Keratinocyte (primary cell): ENCODE results near the gene ZNF586.
A peak's percentile ranks its signal among the peaks of the same experiment; 100 is the strongest.

Source experiments
- CTCF ChIP-seq, 3 experiments: IDR thresholded peaks in 1 of 3; conservative IDR thresholded peaks in 1 of 3; optimal IDR thresholded peaks in 1 of 3; 2 replicates in 2 of 3; 3 replicates in 1 of 3; pipeline versions ENCODE3 to v1.5.1; 2011; ENCODE audit warnings: low read length in 3 of 3, mild to moderate bottlenecking in 3 of 3, moderate library complexity in 2 of 3, control low read depth in 1 of 3, inconsistent platforms in 1 of 3; ENCODE audit not compliant: insufficient read depth in 2 of 3; ENCODE audit errors: extremely low read depth in 1 of 3
- EZH2 ChIP-seq: IDR thresholded peaks from one replicate; pipeline ENCODE4 v1.6.1; 2012; ENCODE audit warnings: inconsistent platforms, mild to moderate bottlenecking, low read length, moderate library complexity

GRCh38 chr19:57802269-57802668 is 32.8 kb downstream of the ZNF586 start:
- TF ChIP-seq EZH2 (no peak), CTCF (optimal IDR thresholded peaks at IDR 0.05 in 1 of 3, IDR thresholded peaks at IDR 0.05 in 1 of 3, conservative IDR thresholded peaks at IDR 0.05 in 1 of 3; ENCODE audit: extremely low read depth in 1 of 3, insufficient read depth in 2 of 3, low read length in 3 of 3) (peak in 1 of 3 experiments; percentile 12)
